Measurements from ENCODE around the gene NAMPT. TPM values are rescaled to one million over a fixed set of nuclear protein-coding genes. Genes with fewer than 3 reads are reported as not detected.

The NAMPT gene
- total RNA-seq, 1 experiment from 2014 or later = 80.8 TPM

DNA sequence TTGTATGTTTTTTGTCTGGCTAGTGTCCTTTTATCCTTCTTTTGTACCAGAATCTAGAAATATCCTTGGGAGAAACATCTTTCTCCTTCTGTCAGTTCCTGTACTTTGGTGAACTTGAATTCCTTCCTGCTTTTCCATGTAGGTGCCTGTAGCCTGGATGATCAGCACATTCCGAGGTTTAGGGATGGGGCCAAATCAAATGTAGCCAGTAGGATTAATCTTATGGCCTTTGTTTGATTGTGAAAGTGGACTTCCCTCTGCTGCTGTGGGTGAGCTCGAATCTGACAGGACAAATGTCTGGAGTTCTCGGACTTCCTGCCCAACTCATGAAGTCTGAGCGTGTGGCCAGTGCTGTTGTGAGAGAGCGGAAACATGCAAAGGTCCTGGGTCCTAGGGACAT, 33.2 kb upstream of the NAMPT start:
- Histone ChIP-seq H3K4me1 (ENCODE audit: control insufficient read depth, insufficient read depth, low read length) (no peaks in the 10 kb centered on the region), H3K9me3 (ENCODE audit: control insufficient read depth, insufficient read depth, low read depth, low read length) (no peaks in the 10 kb centered on the region), H3K36me3 (ENCODE audit: control insufficient read depth, insufficient read depth, low read length) (no peaks in the 10 kb centered on the region), H3K4me3 (ENCODE audit: low read depth in 2 of 2, low read length in 2 of 2) (no peak overlapping the region), H3K27me3 (ENCODE audit: control insufficient read depth, insufficient read depth, low read length) (no peaks in the 10 kb centered on the region), H3K27ac (ENCODE audit: low read length) (no peak overlapping the region)
- intact Hi-C loops (cut with micrococcal nuclease; ENCODE audit: unreplicated experiment) = no loop called here
- CTCF ChIA-PET = no interaction called here
- no peak for TF ChIP-seq CTCF (IDR thresholded peaks at IDR 0.05)
- no TSS peak for BruUV-seq (replicated peaks)
- POLR2A ChIA-PET = no interaction called here
- in situ Hi-C loops (cut with HindIII; ENCODE audit: low pct_unique_long_range_greater_than_20kb, low sequenced_read_pairs) = no loop called here
- ATAC-seq (no peak), DNase-seq (ENCODE audit: low read depth, low spot score) (no peak)

- no peak overlapping the region for H3K27ac ChIP-seq (ENCODE audit: low read length)
- H3K9me3 ChIP-seq (ENCODE audit: control insufficient read depth, insufficient read depth, low read depth, low read length) = no peaks in the 10 kb centered on the region
- ATAC-seq (no peak), DNase-seq (ENCODE audit: low read depth, low spot score) (no peak)
- POLR2A ChIA-PET = no interaction called here
- no peaks in the 10 kb centered on the region; the same call in 1 of the 2 replicates for H3K27me3 ChIP-seq (ENCODE audit: control insufficient read depth, insufficient read depth, low read length)
- TF ChIP-seq CTCF (IDR thresholded peaks at IDR 0.05) (no peak), REST (IDR thresholded peaks at IDR 0.05; ENCODE audit: insufficient read depth in 1 of 2, low read depth in 2 of 2, low read length in 1 of 2) (no peak), SIN3A (IDR thresholded peaks at IDR 0.05; ENCODE audit: borderline replicate concordance, insufficient read depth, low read depth, low read length) (no peak), TCF7L2 (IDR thresholded peaks at IDR 0.05; ENCODE audit: low read depth, low read length) (no peak)
- no TSS peak for BruUV-seq (replicated peaks)
- CTCF ChIA-PET = no interaction called here
- H3K4me3 ChIP-seq (ENCODE audit: low read depth in 2 of 2, low read length in 2 of 2) = no peak overlapping the region
- in situ Hi-C loops (cut with HindIII; ENCODE audit: low pct_unique_long_range_greater_than_20kb, low sequenced_read_pairs) (no loop called here), intact Hi-C loops (cut with micrococcal nuclease; ENCODE audit: unreplicated experiment) (no loop called here)
- no peaks in the 10 kb centered on the region for H3K4me1 ChIP-seq (ENCODE audit: control insufficient read depth, insufficient read depth, low read length)
- no peaks in the 10 kb centered on the region for H3K36me3 ChIP-seq (ENCODE audit: control insufficient read depth, insufficient read depth, low read length)
These were observed 32.2 kb upstream of the NAMPT start for GRCh38 chr7:106316947-106317346.

DNA sequence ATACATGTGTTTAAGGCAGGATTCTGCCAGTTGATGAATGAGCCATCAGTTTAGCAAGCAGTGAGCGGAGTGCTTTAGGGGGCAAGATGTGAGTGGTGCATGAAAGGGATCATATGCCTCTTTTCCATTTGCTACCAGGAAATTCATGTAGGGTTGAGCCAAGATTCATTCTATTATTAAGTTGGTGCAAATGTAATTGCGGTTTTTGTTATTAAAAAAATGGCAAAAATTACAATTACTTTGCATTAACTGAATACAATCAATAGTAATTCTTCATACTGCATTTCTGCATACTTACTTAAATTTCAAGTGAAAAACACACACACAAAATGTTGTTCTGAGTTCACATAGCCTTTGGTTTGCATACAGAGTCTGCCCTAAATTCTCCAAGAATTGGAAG, 30.1 kb upstream of the NAMPT start:
- intact Hi-C loops (cut with micrococcal nuclease; ENCODE audit: unreplicated experiment) = no loop called here
- Histone ChIP-seq H3K9me3 (ENCODE audit: control insufficient read depth, insufficient read depth, low read depth, low read length) (no peaks in the 10 kb centered on the region), H3K27ac (ENCODE audit: low read length) (no peak overlapping the region), H3K4me3 (ENCODE audit: low read depth in 2 of 2, low read length in 2 of 2) (no peak overlapping the region), H3K4me1 (ENCODE audit: control insufficient read depth, insufficient read depth, low read length) (no peaks in the 10 kb centered on the region), H3K36me3 (ENCODE audit: control insufficient read depth, insufficient read depth, low read length) (no peaks in the 10 kb centered on the region), H3K27me3 (ENCODE audit: control insufficient read depth, insufficient read depth, low read length) (no peaks in the 10 kb centered on the region; the same call in 1 of the 2 replicates)
- POLR2A ChIA-PET = no interaction called here
- TF ChIP-seq SIN3A (IDR thresholded peaks at IDR 0.05; ENCODE audit: borderline replicate concordance, insufficient read depth, low read depth, low read length) = no peak
- TF ChIP-seq REST (IDR thresholded peaks at IDR 0.05; ENCODE audit: insufficient read depth in 1 of 2, low read depth in 2 of 2, low read length in 1 of 2) = no peak
- TF ChIP-seq POLR2AphosphoS5 (IDR thresholded peaks at IDR 0.05; ENCODE audit: low read depth, low read length) = no peak
- no peak for TF ChIP-seq CTCF (IDR thresholded peaks at IDR 0.05)
- CTCF ChIA-PET = no interaction called here
- in situ Hi-C loops (cut with HindIII; ENCODE audit: low pct_unique_long_range_greater_than_20kb, low sequenced_read_pairs) = no loop called here
- DNase-seq (ENCODE audit: low read depth, low spot score) (no peak), ATAC-seq (no peak)
- no TSS peak for BruUV-seq (replicated peaks)
